Measurements from ENCODE around the gene OPA1.

OPA1 gene

GRCh38 chr3:193729088-193729465 lies 136.1 kb downstream of the OPA1 start:
- no peak for DNase-seq (ENCODE audit: low spot score)
- TF ChIP-seq CTCF (IDR thresholded peaks at IDR 0.05; ENCODE audit: extremely low read depth, missing control alignments) = no peak

DNA sequence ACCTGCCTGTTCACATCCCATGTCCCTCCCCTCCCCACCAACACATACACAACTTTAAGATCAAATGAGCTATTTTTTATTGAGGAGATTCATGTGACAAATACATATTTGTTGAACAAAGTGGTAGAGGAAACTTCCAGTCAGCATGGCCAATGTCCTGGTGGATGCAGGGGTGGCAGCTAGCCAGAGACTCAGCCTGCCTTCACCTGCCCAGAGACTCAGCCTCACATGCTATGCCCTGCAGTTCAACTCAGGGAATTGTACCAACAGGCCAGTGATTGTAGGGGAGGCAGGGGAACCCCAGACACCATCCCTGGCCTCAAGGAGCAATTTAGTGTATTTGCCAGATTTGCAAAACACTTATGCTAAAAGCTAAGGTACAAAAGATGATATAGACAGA lies 136.6 kb downstream of the OPA1 start:
- TF ChIP-seq CTCF (IDR thresholded peaks at IDR 0.05; ENCODE audit: extremely low read depth, missing control alignments) = no peak

DNA sequence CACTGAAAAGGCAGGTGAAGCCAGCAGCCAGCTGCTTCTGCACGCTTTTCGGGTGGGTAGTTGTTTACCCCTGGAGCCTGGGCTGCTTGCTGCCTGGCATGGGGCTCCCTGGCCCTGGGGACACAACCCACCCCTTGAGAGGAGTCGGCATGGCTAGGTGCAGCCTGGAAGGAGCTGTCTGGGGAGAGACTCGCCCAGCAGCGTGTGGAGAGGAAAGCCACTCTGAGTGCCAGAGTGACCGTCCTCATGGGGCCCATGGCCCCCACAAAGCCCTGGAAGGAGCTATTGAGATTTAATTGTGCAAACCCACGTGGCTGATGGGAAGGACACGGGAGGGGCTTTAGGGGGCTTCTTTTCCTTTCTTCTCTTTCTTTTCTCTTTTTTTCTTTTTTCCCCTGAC lies 137.5 kb downstream of the OPA1 start:
- TF ChIP-seq CTCF (IDR thresholded peaks at IDR 0.05; ENCODE audit: extremely low read depth, missing control alignments) = no peak
- no peak for DNase-seq (ENCODE audit: low spot score)

More for the DNA sequence above, 136.6 kb downstream of the OPA1 start:
- no peak for DNase-seq (ENCODE audit: low spot score)

- no peak for DNase-seq (ENCODE audit: low spot score)
- TF ChIP-seq CTCF (IDR thresholded peaks at IDR 0.05; ENCODE audit: extremely low read depth, missing control alignments) = no peak
Measured at GRCh38 chr3:193730976-193731375, 138.0 kb downstream of the OPA1 start.

DNA sequence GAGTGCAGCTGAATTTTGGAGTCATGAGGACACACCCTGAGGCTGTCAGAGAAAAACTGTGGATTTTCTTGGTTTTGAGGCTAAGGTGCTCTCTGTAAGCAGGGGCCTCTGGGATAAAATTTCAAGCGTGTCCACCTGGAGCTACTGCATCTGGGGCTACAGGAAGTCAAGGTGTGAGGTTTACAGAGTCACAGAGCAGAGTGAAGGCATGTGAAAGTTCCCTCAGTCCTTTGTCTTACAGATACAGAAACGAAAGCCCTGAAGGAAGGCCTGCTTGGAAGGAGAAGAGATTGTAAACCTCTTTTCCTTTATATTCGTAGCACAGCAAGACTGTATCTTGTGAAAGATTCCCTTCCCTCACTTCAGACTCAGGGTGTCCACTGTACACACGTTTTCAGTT lies 138.6 kb downstream of the OPA1 start:
- no peak for TF ChIP-seq CTCF (IDR thresholded peaks at IDR 0.05; ENCODE audit: extremely low read depth, missing control alignments)
- no peak for DNase-seq (ENCODE audit: low spot score)

DNA sequence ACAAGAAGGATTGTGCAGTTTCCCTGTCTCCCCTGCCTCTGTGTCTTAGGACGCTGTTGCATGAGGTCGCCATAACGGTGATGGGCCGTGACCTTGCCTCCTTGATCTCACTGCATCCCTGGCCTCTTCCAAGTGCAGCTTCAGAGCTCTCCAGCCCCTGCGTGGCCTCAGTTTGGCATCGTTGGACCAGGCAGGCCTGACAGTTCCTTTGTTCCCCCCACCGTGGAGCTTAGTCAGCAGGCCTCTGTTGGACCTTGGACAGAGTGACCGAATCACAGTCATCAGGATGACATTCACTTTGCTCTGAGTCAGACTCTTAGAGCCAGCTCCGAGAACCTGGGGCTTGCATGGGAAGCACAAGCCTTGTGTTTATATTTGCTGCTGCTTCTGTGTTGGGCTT lies 139.4 kb downstream of the OPA1 start:
- TF ChIP-seq CTCF (IDR thresholded peaks at IDR 0.05; ENCODE audit: extremely low read depth, missing control alignments) = no peak
- DNase-seq (ENCODE audit: low spot score) = no peak

DNA sequence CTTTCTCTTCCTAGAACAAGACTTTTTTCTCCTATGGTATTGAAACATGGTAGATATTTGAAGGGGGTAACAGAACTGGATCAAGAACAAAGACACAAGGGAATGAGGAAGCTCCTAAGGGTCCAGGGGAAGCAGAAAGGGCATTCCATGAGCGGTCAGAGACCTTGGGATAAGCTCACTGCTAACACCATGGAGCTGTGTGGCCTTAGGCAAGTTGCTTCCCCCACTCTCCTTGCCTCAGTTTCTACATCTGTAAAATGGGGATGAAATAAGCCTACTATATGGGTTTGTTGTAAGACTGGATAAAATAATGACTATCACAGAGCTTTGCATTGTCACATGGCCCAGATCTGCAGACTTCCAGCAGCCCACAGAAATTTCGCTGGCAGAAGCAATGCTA lies 139.8 kb downstream of the OPA1 start:
- TF ChIP-seq CTCF (IDR thresholded peaks at IDR 0.05; ENCODE audit: extremely low read depth, missing control alignments) = no peak
- DNase-seq (ENCODE audit: low spot score) = no peak

Data from GM20000 (cell line).